ENCODE data around the gene TCF25.

DNA sequence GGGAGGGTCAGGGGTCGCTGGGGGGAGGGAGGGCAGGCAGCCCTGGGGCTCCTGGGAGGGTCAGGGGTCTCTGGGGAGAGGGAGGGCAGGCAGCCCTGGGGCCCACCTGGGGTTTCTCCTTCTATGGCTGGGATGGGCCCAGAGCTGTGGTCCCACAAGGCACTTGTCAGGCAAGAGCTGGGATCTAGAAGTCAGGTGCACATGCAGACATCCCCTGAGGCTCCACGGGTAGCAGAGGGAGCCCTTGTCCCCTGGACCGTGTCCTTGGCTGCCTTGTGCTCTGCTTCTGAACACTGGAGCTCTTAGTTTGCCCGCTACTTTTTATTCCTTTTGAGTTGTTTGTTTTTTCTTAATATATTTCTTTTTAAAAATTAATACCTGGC is 51.5 kb downstream of the TCF25 start:
- no peak for TF ChIP-seq ZBTB8A (tag by site-specific recombination; IDR thresholded peaks at IDR 0.05)
- no peak for TF ChIP-seq ZNF654 (tag by site-specific recombination; IDR thresholded peaks at IDR 0.05; ENCODE audit: low read depth)
- no peak for TF ChIP-seq SP2 (tag by site-specific recombination; IDR thresholded peaks at IDR 0.05)
- TF ChIP-seq, protein P1, sequence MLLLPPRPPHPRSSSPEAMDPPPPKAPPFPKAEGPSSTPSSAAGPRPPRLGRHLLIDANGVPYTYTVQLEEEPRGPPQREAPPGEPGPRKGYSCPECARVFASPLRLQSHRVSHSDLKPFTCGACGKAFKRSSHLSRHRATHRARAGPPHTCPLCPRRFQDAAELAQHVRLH (tag by site-specific recombination; IDR thresholded peaks at IDR 0.05), result no peak
- TF ChIP-seq, protein P2, sequence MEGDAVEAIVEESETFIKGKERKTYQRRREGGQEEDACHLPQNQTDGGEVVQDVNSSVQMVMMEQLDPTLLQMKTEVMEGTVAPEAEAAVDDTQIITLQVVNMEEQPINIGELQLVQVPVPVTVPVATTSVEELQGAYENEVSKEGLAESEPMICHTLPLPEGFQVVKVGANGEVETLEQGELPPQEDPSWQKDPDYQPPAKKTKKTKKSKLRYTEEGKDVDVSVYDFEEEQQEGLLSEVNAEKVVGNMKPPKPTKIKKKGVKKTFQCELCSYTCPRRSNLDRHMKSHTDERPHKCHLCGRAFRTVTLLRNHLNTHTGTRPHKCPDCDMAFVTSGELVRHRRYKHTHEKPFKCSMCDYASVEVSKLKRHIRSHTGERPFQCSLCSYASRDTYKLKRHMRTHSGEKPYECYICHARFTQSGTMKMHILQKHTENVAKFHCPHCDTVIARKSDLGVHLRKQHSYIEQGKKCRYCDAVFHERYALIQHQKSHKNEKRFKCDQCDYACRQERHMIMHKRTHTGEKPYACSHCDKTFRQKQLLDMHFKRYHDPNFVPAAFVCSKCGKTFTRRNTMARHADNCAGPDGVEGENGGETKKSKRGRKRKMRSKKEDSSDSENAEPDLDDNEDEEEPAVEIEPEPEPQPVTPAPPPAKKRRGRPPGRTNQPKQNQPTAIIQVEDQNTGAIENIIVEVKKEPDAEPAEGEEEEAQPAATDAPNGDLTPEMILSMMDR (tag by site-specific recombination; IDR thresholded peaks at IDR 0.05), result no peak
- TF ChIP-seq, protein P3, sequence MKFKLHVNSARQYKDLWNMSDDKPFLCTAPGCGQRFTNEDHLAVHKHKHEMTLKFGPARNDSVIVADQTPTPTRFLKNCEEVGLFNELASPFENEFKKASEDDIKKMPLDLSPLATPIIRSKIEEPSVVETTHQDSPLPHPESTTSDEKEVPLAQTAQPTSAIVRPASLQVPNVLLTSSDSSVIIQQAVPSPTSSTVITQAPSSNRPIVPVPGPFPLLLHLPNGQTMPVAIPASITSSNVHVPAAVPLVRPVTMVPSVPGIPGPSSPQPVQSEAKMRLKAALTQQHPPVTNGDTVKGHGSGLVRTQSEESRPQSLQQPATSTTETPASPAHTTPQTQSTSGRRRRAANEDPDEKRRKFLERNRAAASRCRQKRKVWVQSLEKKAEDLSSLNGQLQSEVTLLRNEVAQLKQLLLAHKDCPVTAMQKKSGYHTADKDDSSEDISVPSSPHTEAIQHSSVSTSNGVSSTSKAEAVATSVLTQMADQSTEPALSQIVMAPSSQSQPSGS (tag by site-specific recombination; IDR thresholded peaks at IDR 0.05; ENCODE audit: low read depth), result no peak
- no peak for TF ChIP-seq ZNF202 (tag by site-specific recombination; IDR thresholded peaks at IDR 0.05; ENCODE audit: borderline replicate concordance)
- no peak for TF ChIP-seq TCF7L2 (IDR thresholded peaks at IDR 0.05; ENCODE audit: borderline replicate concordance, low read depth, low read length)
- TF ChIP-seq ZNF114 (tag by site-specific recombination; IDR thresholded peaks at IDR 0.05), result no peak
- TF ChIP-seq, protein P4, sequence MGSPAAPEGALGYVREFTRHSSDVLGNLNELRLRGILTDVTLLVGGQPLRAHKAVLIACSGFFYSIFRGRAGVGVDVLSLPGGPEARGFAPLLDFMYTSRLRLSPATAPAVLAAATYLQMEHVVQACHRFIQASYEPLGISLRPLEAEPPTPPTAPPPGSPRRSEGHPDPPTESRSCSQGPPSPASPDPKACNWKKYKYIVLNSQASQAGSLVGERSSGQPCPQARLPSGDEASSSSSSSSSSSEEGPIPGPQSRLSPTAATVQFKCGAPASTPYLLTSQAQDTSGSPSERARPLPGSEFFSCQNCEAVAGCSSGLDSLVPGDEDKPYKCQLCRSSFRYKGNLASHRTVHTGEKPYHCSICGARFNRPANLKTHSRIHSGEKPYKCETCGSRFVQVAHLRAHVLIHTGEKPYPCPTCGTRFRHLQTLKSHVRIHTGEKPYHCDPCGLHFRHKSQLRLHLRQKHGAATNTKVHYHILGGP (tag by site-specific recombination; IDR thresholded peaks at IDR 0.05), result no peak
- no peak for TF ChIP-seq ZNF274 (IDR thresholded peaks at IDR 0.05; ENCODE audit: low read length)
- TF ChIP-seq ZNF274 (tag by site-specific recombination; IDR thresholded peaks at IDR 0.05; ENCODE audit: borderline replicate concordance), result no peak
- TF ChIP-seq ZNF843 (tag by site-specific recombination; IDR thresholded peaks at IDR 0.05), result no peak
- no peak for TF ChIP-seq ZNF121 (tag by site-specific recombination; IDR thresholded peaks at IDR 0.05)

All from HEK293 (cell line).